ENCODE results near the gene BMP8B. TPM values are rescaled to one million over a fixed set of nuclear protein-coding genes. Genes with fewer than 3 reads are reported as not detected.

BMP8B gene
- total RNA-seq, 8 experiments from 2014 or later, result 0.20 to 3.5 (median 1.1) TPM

GRCh38 chr1:39760074-39761008 lies 28.3 kb downstream of the BMP8B start:
- in situ Hi-C loops (cut with MboI; ENCODE audit: low pct_unique_long_range_greater_than_20kb in 2 of 9, low sequenced_read_pairs in 9 of 9, unreplicated experiment in 9 of 9), result no loop called here
- Histone ChIP-seq H3K27ac (no peak overlapping the region), H3K4me1 (replicated peaks in 1 of 2) (no peaks in the 10 kb centered on the region), H3K4me3 (no peak overlapping the region)
- ATAC-seq (replicated peaks in 6 of 8), result peak in 1 of 8 experiments; percentile 3
- WGBS, 10 experiments, result 40 to 100% (median 92%) methylated on average over 1 to 7 of the region's 16 CpGs; no CpG with 5 or more reads in 4 of the 10 experiments

- in situ Hi-C loops (cut with MboI; ENCODE audit: low pct_unique_long_range_greater_than_20kb in 2 of 9, low sequenced_read_pairs in 9 of 9, unreplicated experiment in 9 of 9), result no loop called here
- Histone ChIP-seq H3K27ac (no peak overlapping the region), H3K4me1 (replicated peaks in 1 of 2) (no peaks in the 10 kb centered on the region), H3K4me3 (no peak overlapping the region)
- no peak for ATAC-seq (replicated peaks in 6 of 8)
Measured at GRCh38 chr1:39759436-39759726, 29.3 kb downstream of the BMP8B start.

- H3K4me3 ChIP-seq, result no peak overlapping the region
- WGBS, 10 experiments, result 89 to 100% (median 99%) methylated on average over 1 to 10 of the region's 16 CpGs; no CpG with 5 or more reads in 2 of the 10 experiments
- in situ Hi-C loops (cut with MboI; ENCODE audit: low pct_unique_long_range_greater_than_20kb in 2 of 9, low sequenced_read_pairs in 9 of 9, unreplicated experiment in 9 of 9), result no loop called here
Measured at GRCh38 chr1:39758556-39759435, 29.9 kb downstream of the BMP8B start.

GRCh38 chr1:39757501-39757900 lies 31.2 kb downstream of the BMP8B start:
- Histone ChIP-seq H3K4me3 (no peak overlapping the region), H3K4me1 (replicated peaks in 1 of 2) (no peaks in the 10 kb centered on the region), H3K27ac (no peak overlapping the region)
- ATAC-seq (replicated peaks in 6 of 8), result no peak
- WGBS, 10 experiments, result 73 to 100% (median 98%) methylated on average over 1 to 5 of the region's 5 CpGs; no CpG with 5 or more reads in 2 of the 10 experiments
- in situ Hi-C loops (cut with MboI; ENCODE audit: low pct_unique_long_range_greater_than_20kb in 2 of 9, low sequenced_read_pairs in 9 of 9, unreplicated experiment in 9 of 9), result no loop called here

More at GRCh38 chr1:39758556-39759435, 29.9 kb downstream of the BMP8B start:
- Histone ChIP-seq H3K4me1 (replicated peaks in 1 of 2) (no peaks in the 10 kb centered on the region), H3K27ac (no peak overlapping the region)
- ATAC-seq (replicated peaks in 6 of 8), result peak in 1 of 8 experiments; percentile 16

- 67 to 100% (median 91%) methylated on average over 1 to 9 of the region's 9 CpGs; no CpG with 5 or more reads in 3 of the 10 experiments for WGBS, 10 experiments
- ATAC-seq (replicated peaks in 6 of 8), result peak in 2 of 8 experiments; percentile 10 to 16
- in situ Hi-C loops (cut with MboI; ENCODE audit: low pct_unique_long_range_greater_than_20kb in 2 of 9, low sequenced_read_pairs in 9 of 9, unreplicated experiment in 9 of 9), result no loop called here
- Histone ChIP-seq H3K4me1 (replicated peaks in 1 of 2) (no peaks in the 10 kb centered on the region), H3K27ac (no peak overlapping the region), H3K4me3 (no peak overlapping the region)
Measured at GRCh38 chr1:39755965-39756659, 32.6 kb downstream of the BMP8B start.

- Histone ChIP-seq H3K4me1 (replicated peaks in 1 of 2) (no peaks in the 10 kb centered on the region), H3K4me3 (no peak overlapping the region), H3K27ac (no peak overlapping the region)
- no peak for ATAC-seq (replicated peaks in 6 of 8)
- in situ Hi-C loops (cut with MboI; ENCODE audit: low pct_unique_long_range_greater_than_20kb in 2 of 9, low sequenced_read_pairs in 9 of 9, unreplicated experiment in 9 of 9), result no loop called here
- WGBS, 10 experiments, result 54 to 86% (median 78%) methylated on average over 1 to 2 of the region's 2 CpGs; no CpG with 5 or more reads in 6 of the 10 experiments
Measured at GRCh38 chr1:39754906-39755504, 33.7 kb downstream of the BMP8B start.

- in situ Hi-C loops (cut with MboI; ENCODE audit: low pct_unique_long_range_greater_than_20kb in 2 of 9, low sequenced_read_pairs in 9 of 9, unreplicated experiment in 9 of 9), result no loop called here
- Histone ChIP-seq H3K4me3 (no peak overlapping the region), H3K27ac (no peak overlapping the region), H3K4me1 (replicated peaks in 1 of 2) (no peaks in the 10 kb centered on the region)
- no peak for ATAC-seq (replicated peaks in 6 of 8)
- WGBS, 10 experiments, result 63 to 100% (median 100%) methylated on average over 1 to 2 of the region's 2 CpGs; no CpG with 5 or more reads in 3 of the 10 experiments
Measured at GRCh38 chr1:39754026-39754570, 34.6 kb downstream of the BMP8B start.

GRCh38 chr1:39753132-39754025 lies 35.3 kb downstream of the BMP8B start:
- no peak overlapping the region for H3K4me3 ChIP-seq
- 71 to 100% (median 100%) methylated on average over 1 to 15 of the region's 16 CpGs; no CpG with 5 or more reads in 1 of the 10 experiments for WGBS, 10 experiments
- ATAC-seq (replicated peaks in 6 of 8), result no peak
- no peaks in the 10 kb centered on the region for H3K4me1 ChIP-seq (replicated peaks in 1 of 2)
- no peak overlapping the region for H3K27ac ChIP-seq
- in situ Hi-C loops (cut with MboI; ENCODE audit: low pct_unique_long_range_greater_than_20kb in 2 of 9, low sequenced_read_pairs in 9 of 9, unreplicated experiment in 9 of 9), result no loop called here

- Histone ChIP-seq H3K4me1 (replicated peaks in 1 of 2) (no peaks in the 10 kb centered on the region), H3K27ac (no peak overlapping the region), H3K4me3 (no peak overlapping the region)
- WGBS, 10 experiments, result 70 to 100% (median 90%) methylated on average over 1 to 5 of the region's 6 CpGs; no CpG with 5 or more reads in 3 of the 10 experiments
- in situ Hi-C loops (cut with MboI; ENCODE audit: low pct_unique_long_range_greater_than_20kb in 2 of 9, low sequenced_read_pairs in 9 of 9, unreplicated experiment in 9 of 9), result no loop called here
- ATAC-seq (replicated peaks in 6 of 8), result peak in 2 of 8 experiments; percentile 7 to 17
Measured at GRCh38 chr1:39752703-39753102, 36.0 kb downstream of the BMP8B start.

GRCh38 chr1:39751595-39751994 lies 37.1 kb downstream of the BMP8B start:
- ATAC-seq (replicated peaks in 6 of 8), result no peak
- 93 to 100% (median 98%) methylated on average over 1 to 7 of the region's 7 CpGs; no CpG with 5 or more reads in 3 of the 10 experiments for WGBS, 10 experiments
- in situ Hi-C loops (cut with MboI; ENCODE audit: low pct_unique_long_range_greater_than_20kb in 2 of 9, low sequenced_read_pairs in 9 of 9, unreplicated experiment in 9 of 9), result no loop called here
- no peaks in the 10 kb centered on the region for H3K4me1 ChIP-seq (replicated peaks in 1 of 2)
- no peak overlapping the region for H3K27ac ChIP-seq
- H3K4me3 ChIP-seq, result no peak overlapping the region

GRCh38 chr1:39745016-39745670 lies 43.5 kb downstream of the BMP8B start:
- in situ Hi-C loops (cut with MboI; ENCODE audit: low pct_unique_long_range_greater_than_20kb in 2 of 9, low sequenced_read_pairs in 9 of 9, unreplicated experiment in 9 of 9), result no loop called here
- Histone ChIP-seq H3K4me3 (no peak overlapping the region), H3K4me1 (replicated peaks in 1 of 2) (peaks cover 5 to 9% of the 10 kb centered on the region in 2 donors), H3K27ac (no peak overlapping the region)
- 90 to 98% (median 95%) methylated on average over 2 to 13 of the region's 16 CpGs; no CpG with 5 or more reads in 5 of the 10 experiments for WGBS, 10 experiments
- peak in 2 of 8 experiments; percentile 20 to 32 for ATAC-seq (replicated peaks in 6 of 8)

Measured in motor neuron (in vitro differentiated cells).